SK-N-SH (cell line): Measurements from ENCODE around the gene DGKD. TPM values are rescaled to one million over a fixed set of nuclear protein-coding genes. Genes with fewer than 3 reads are reported as not detected.

Experiments used
- CTCF ChIA-PET: fragments of 300-600, 350-600 bp; formaldehyde crosslinking; extraction: SDS; loops from one replicate; lab custom pipeline; 2021; lab: Yijun Ruan, JAX
- POLR2A ChIA-PET: fragments of 350-600 bp; sonication (Branson Sonifier 250); formaldehyde crosslinking; extraction: SDS; loops from one replicate; lab custom pipeline; 2020; ENCODE audit warnings: antibody characterized with exemption, inconsistent platforms; lab: Yijun Ruan, JAX
- DNase-seq: peaks from one replicate; pipeline ENCODE4 v3.0.0; 2012
- H2AFZ ChIP-seq: fragments of 200-600 bp; sonication (generic); 2 replicates; pipeline ENCODE4 v1.8.1; 2016; ENCODE audit warnings: antibody characterized with exemption, mild to moderate bottlenecking, low read depth
- H3F3A ChIP-seq: fragments of 200-600 bp; sonication (generic); replicated peaks from 2 replicates; pipeline ENCODE3; 2016; ENCODE audit warnings: antibody characterized with exemption, mild to moderate bottlenecking; ENCODE audit not compliant: insufficient read depth
- H3K27ac ChIP-seq, 2 experiments: fragments of 200-500 bp in 1 of 2; fragments of 200-600 bp in 1 of 2; sonication (Bioruptor generic) in 1 of 2; sonication (generic), shearing (Covaris generic) in 1 of 2; 2 replicates each; pipeline versions ENCODE4 v1.5.1 to v1.6.1; 2014 to 2016; ENCODE audit warnings: low read depth in 2 of 2, inconsistent platforms in 1 of 2, low read length in 1 of 2, mild to moderate bottlenecking in 1 of 2, mixed read lengths in 1 of 2
- H3K27me3 ChIP-seq: fragments of 200-600 bp; sonication (generic), shearing (Covaris generic); 2 replicates; pipeline ENCODE4 v1.6.1; 2016; ENCODE audit warnings: mixed run types; ENCODE audit not compliant: insufficient read depth
- H3K36me3 ChIP-seq, 2 experiments: fragments of 200-500 bp in 1 of 2; fragments of 200-600 bp in 1 of 2; sonication (Bioruptor generic) in 1 of 2; sonication (generic) in 1 of 2; replicated peaks in 1 of 2; 2 replicates each; pipeline versions ENCODE3 to v1.5.1; 2014 to 2016; ENCODE audit warnings: low read length in 1 of 2, mild to moderate bottlenecking in 1 of 2; ENCODE audit not compliant: insufficient read depth in 2 of 2, control insufficient read depth in 1 of 2
- H3K4me1 ChIP-seq, 2 experiments: fragments of 200-500 bp in 1 of 2; fragments of 200-600 bp in 1 of 2; sonication (Bioruptor generic) in 1 of 2; sonication (generic), shearing (Covaris generic) in 1 of 2; 2 replicates each; pipeline versions ENCODE4 v1.5.1 to v1.6.1; 2014 to 2016; ENCODE audit warnings: low read depth in 1 of 2, low read length in 1 of 2, mixed run types in 1 of 2; ENCODE audit not compliant: insufficient read depth in 2 of 2, control insufficient read depth in 1 of 2
- H3K4me2 ChIP-seq: fragments of 200-600 bp; sonication (generic), shearing (Covaris generic); 2 replicates; pipeline ENCODE4 v1.6.1; 2017; ENCODE audit warnings: mixed run types
- H3K4me3 ChIP-seq, 2 experiments: fragments of 200-500 bp in 1 of 2; fragments of 200-600 bp in 1 of 2; sonication (Bioruptor generic) in 1 of 2; sonication (generic), shearing (Covaris generic) in 1 of 2; 2 replicates each; pipeline versions ENCODE4 v1.5.1 to v1.8.1; 2014 to 2016; ENCODE audit warnings: low read depth in 2 of 2, inconsistent platforms in 1 of 2, low read length in 1 of 2, mild to moderate bottlenecking in 1 of 2, mixed read lengths in 1 of 2, moderate library complexity in 1 of 2
- H3K79me2 ChIP-seq: fragments of 200-600 bp; sonication (generic); 2 replicates; pipeline ENCODE4 v1.8.1; 2017; ENCODE audit warnings: mild to moderate bottlenecking; ENCODE audit not compliant: insufficient read depth
- H3K9ac ChIP-seq: fragments of 200-600 bp; sonication (generic); 2 replicates; pipeline ENCODE4 v1.6.1; 2017; ENCODE audit warnings: mixed run types
- H3K9me2 ChIP-seq: fragments of 200-600 bp; sonication (generic); 2 replicates; pipeline ENCODE4 v1.6.1; 2017; ENCODE audit warnings: mixed run types
- H3K9me3 ChIP-seq: fragments of 200-600 bp; sonication (generic); 2 replicates; pipeline ENCODE4 v1.6.1; 2017; ENCODE audit warnings: mixed run types, mild to moderate bottlenecking, moderate library complexity
- H4K20me1 ChIP-seq: fragments of 200-600 bp; sonication (generic); 2 replicates; pipeline ENCODE4 v1.6.1; 2017; ENCODE audit warnings: mild to moderate bottlenecking, mixed run types; ENCODE audit not compliant: insufficient read depth
- CHD2 ChIP-seq: fragments of 150-350 bp; IDR thresholded peaks from 2 replicates; pipeline ENCODE4 v1.6.1; 2018; ENCODE audit warnings: low read length; ENCODE audit not compliant: partially characterized antibody
- CTCF ChIP-seq: fragments of 200-600 bp; sonication (generic); IDR thresholded peaks from 2 replicates; pipeline ENCODE4 v1.6.1; 2017; ENCODE audit warnings: antibody characterized with exemption, mild to moderate bottlenecking, moderate library complexity
- ELF1 ChIP-seq: IDR thresholded peaks from 2 replicates; pipeline ENCODE4 v1.4.0; 2012
- FOSL2 ChIP-seq: IDR thresholded peaks from 2 replicates; pipeline ENCODE4 v1.4.0; 2012; ENCODE audit warnings: low read depth, mild to moderate bottlenecking, moderate library complexity, borderline replicate concordance
- FOXJ3 ChIP-seq: sonication (generic); formaldehyde crosslinking; IDR thresholded peaks from 2 replicates; pipeline ENCODE4 v1.5.1; 2020; ENCODE audit warnings: mild to moderate bottlenecking, missing genetic modification reagents
- GABPA ChIP-seq: IDR thresholded peaks from 2 replicates; pipeline ENCODE4 v1.4.0; 2012; ENCODE audit warnings: low read depth, mild to moderate bottlenecking
- GATA2 ChIP-seq: sonication (generic); formaldehyde crosslinking; IDR thresholded peaks from 2 replicates; pipeline ENCODE4 v1.5.0; 2020; ENCODE audit warnings: mild to moderate bottlenecking, missing genetic modification reagents
- MXI1 ChIP-seq: IDR thresholded peaks from 2 replicates; pipeline ENCODE4 v1.6.1; 2012; ENCODE audit warnings: mild to moderate bottlenecking, low read depth, low read length, improper control_type of control experiment
- NFIC ChIP-seq: IDR thresholded peaks from 2 replicates; pipeline ENCODE4 v1.4.0; 2012; ENCODE audit warnings: borderline replicate concordance
- NRF1 ChIP-seq: IDR thresholded peaks from 2 replicates; pipeline ENCODE4 v1.6.1; 2012; ENCODE audit warnings: low read depth, mild to moderate bottlenecking, low read length
- POLR2AphosphoS5 ChIP-seq: IDR thresholded peaks from 2 replicates; pipeline ENCODE4 v1.6.1; 2012; ENCODE audit warnings: low read depth, low read length
- RAD21 ChIP-seq: IDR thresholded peaks from 2 replicates; pipeline ENCODE4 v1.6.1; 2012; ENCODE audit warnings: mild to moderate bottlenecking, low read length
- RCOR1 ChIP-seq: fragments of 150-350 bp; IDR thresholded peaks from 2 replicates; pipeline ENCODE4 v1.6.1; 2017; ENCODE audit warnings: antibody characterized with exemption, low read length
- RFX5 ChIP-seq: IDR thresholded peaks from 2 replicates; pipeline ENCODE4 v1.6.1; 2012; ENCODE audit warnings: mild to moderate bottlenecking, improper control_type of control experiment, low read length
- SIN3A ChIP-seq: IDR thresholded peaks from 2 replicates; pipeline ENCODE4 v1.6.1; 2012; ENCODE audit warnings: low read depth, mild to moderate bottlenecking, low read length, moderate library complexity, borderline replicate concordance
- TAF1 ChIP-seq: IDR thresholded peaks from 2 replicates; pipeline ENCODE4 v1.6.1; 2012; ENCODE audit warnings: low read depth, mild to moderate bottlenecking, low read length, moderate library complexity, borderline replicate concordance
- TEAD4 ChIP-seq: IDR thresholded peaks from 2 replicates; pipeline ENCODE4 v1.4.0; 2012; ENCODE audit warnings: mild to moderate bottlenecking, borderline replicate concordance; ENCODE audit not compliant: insufficient read depth
- WGBS: methylation state at CpG from one replicate; pipeline ENCODE4 v1.1.6; 2017; ENCODE audit warnings: low lambda C conversion rate; 5-methylcytosine and 5-hydroxymethylcytosine counted together
- polyA plus RNA-seq, 3 experiments: library from polyadenylated mRNA; depleted of rRNA; stranded (reverse); fragments of >200 nt; gene quantifications; 2 replicates each; pipeline ENCODE4 v1.2.3, GENCODE V29; 2012
- TF ChIP-seq, protein P1 (sequence below): IDR thresholded peaks from 2 replicates; pipeline ENCODE4 v1.4.0; 2012; ENCODE audit warnings: low read depth, borderline replicate concordance
- TF ChIP-seq, protein P2 (sequence below): IDR thresholded peaks from 2 replicates; pipeline ENCODE4 v1.6.1; 2012; ENCODE audit warnings: mild to moderate bottlenecking, low read depth, low read length, moderate library complexity

The DGKD gene
- polyA plus RNA-seq, 1 of the 3 experiments (the other 2 are of a cell fraction) = 21.7 TPM

GRCh38 chr2:233312874-233313273 is 41.4 kb upstream of the DGKD start:
- no peak overlapping the region for H3K4me2 ChIP-seq
- no peaks in the 10 kb centered on the region for H3K36me3 ChIP-seq
- no peak for DNase-seq
- no peak overlapping the region for H3K9ac ChIP-seq
- H3K9me3 ChIP-seq = no peaks in the 10 kb centered on the region
- no peaks in the 10 kb centered on the region for H3K9me2 ChIP-seq
- H3K79me2 ChIP-seq = no peaks in the 10 kb centered on the region
- H3K4me3 ChIP-seq = no peak overlapping the region
- 59% methylated on average over 8 of the region's 8 CpGs for WGBS
- TF ChIP-seq CHD2 (no peak), RCOR1 (no peak), POLR2AphosphoS5 (no peak), RAD21 (no peak), TAF1 (no peak), NRF1 (no peak), TEAD4 (no peak), GABPA (no peak), FOXJ3 (CRISPR knock-in tag) (no peak), NFIC (no peak), FOSL2 (no peak), CTCF (no peak), MXI1 (no peak), SIN3A (no peak), ELF1 (no peak), RFX5 (no peak), GATA2 (CRISPR knock-in tag) (no peak)
- TF ChIP-seq, protein P1, sequence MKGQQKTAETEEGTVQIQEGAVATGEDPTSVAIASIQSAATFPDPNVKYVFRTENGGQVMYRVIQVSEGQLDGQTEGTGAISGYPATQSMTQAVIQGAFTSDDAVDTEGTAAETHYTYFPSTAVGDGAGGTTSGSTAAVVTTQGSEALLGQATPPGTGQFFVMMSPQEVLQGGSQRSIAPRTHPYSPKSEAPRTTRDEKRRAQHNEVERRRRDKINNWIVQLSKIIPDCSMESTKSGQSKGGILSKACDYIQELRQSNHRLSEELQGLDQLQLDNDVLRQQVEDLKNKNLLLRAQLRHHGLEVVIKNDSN = no peak
- TF ChIP-seq, protein P2, sequence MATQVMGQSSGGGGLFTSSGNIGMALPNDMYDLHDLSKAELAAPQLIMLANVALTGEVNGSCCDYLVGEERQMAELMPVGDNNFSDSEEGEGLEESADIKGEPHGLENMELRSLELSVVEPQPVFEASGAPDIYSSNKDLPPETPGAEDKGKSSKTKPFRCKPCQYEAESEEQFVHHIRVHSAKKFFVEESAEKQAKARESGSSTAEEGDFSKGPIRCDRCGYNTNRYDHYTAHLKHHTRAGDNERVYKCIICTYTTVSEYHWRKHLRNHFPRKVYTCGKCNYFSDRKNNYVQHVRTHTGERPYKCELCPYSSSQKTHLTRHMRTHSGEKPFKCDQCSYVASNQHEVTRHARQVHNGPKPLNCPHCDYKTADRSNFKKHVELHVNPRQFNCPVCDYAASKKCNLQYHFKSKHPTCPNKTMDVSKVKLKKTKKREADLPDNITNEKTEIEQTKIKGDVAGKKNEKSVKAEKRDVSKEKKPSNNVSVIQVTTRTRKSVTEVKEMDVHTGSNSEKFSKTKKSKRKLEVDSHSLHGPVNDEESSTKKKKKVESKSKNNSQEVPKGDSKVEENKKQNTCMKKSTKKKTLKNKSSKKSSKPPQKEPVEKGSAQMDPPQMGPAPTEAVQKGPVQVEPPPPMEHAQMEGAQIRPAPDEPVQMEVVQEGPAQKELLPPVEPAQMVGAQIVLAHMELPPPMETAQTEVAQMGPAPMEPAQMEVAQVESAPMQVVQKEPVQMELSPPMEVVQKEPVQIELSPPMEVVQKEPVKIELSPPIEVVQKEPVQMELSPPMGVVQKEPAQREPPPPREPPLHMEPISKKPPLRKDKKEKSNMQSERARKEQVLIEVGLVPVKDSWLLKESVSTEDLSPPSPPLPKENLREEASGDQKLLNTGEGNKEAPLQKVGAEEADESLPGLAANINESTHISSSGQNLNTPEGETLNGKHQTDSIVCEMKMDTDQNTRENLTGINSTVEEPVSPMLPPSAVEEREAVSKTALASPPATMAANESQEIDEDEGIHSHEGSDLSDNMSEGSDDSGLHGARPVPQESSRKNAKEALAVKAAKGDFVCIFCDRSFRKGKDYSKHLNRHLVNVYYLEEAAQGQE = no peak
- TF ChIP-seq, all 33 proteins: peak for 0
- Histone ChIP-seq H4K20me1 (no peaks in the 10 kb centered on the region), H2AFZ (no peak overlapping the region), H3K27me3 (peaks cover 6% of the 10 kb centered on the region; the same call in 1 of the 2 replicates), H3F3A (no peaks in the 10 kb centered on the region), H3K27ac (no peak overlapping the region), H3K4me1 (no peaks in the 10 kb centered on the region)
- POLR2A ChIA-PET = no interaction called here
- CTCF ChIA-PET = no interaction called here
